GM11168 (cell line): ENCODE results near the gene NINJ1.

Experiments
- in situ Hi-C: fragments of 300-500 bp; cut with MboI; formaldehyde crosslinking; loops from one replicate; pipeline ENCODE4 v1.12.0; 2022; ENCODE audit warnings: low sequenced_read_pairs; ENCODE audit not compliant: unreplicated experiment

Gene NINJ1

GRCh38 chr9:93134015-93134739 is at the start of gene NINJ1:
TSS of gene NINJ1 (minus strand) at chr9:93134251. CDS start at chr9:93134217, 34 bp downstream.
- in situ Hi-C loops: no loop called here

GRCh38 chr9:93183131-93183662 is 49.1 kb upstream of the NINJ1 start:
- in situ Hi-C loops: no loop called here

- in situ Hi-C loops: no loop called here
Measured at GRCh38 chr9:93182572-93182971, 48.5 kb upstream of the NINJ1 start.

GRCh38 chr9:93181672-93182435 is 47.8 kb upstream of the NINJ1 start:
- in situ Hi-C loops: no loop called here

GRCh38 chr9:93180938-93181337 is 46.9 kb upstream of the NINJ1 start:
- in situ Hi-C loops: no loop called here

- in situ Hi-C loops: no loop called here
Measured at GRCh38 chr9:93178851-93179786, 45.1 kb upstream of the NINJ1 start.

- in situ Hi-C loops: no loop called here
Measured at GRCh38 chr9:93177676-93178075, 43.6 kb upstream of the NINJ1 start.

- in situ Hi-C loops: no loop called here
Measured at GRCh38 chr9:93174976-93175375, 40.9 kb upstream of the NINJ1 start.

- in situ Hi-C loops: no loop called here
Measured at GRCh38 chr9:93173365-93174051, 39.5 kb upstream of the NINJ1 start.

GRCh38 chr9:93172666-93173364 is 38.8 kb upstream of the NINJ1 start:
- in situ Hi-C loops: no loop called here

- in situ Hi-C loops: no loop called here
Measured at GRCh38 chr9:93171261-93171990, 37.4 kb upstream of the NINJ1 start.

GRCh38 chr9:93170571-93170970 is 36.5 kb upstream of the NINJ1 start:
- in situ Hi-C loops: no loop called here

GRCh38 chr9:93169444-93169843 is 35.4 kb upstream of the NINJ1 start:
- in situ Hi-C loops: no loop called here

GRCh38 chr9:93168581-93168980 is 34.5 kb upstream of the NINJ1 start:
- in situ Hi-C loops: no loop called here

- in situ Hi-C loops: no loop called here
Measured at GRCh38 chr9:93167838-93168237, 33.8 kb upstream of the NINJ1 start.

GRCh38 chr9:93167185-93167584 is 33.1 kb upstream of the NINJ1 start:
- in situ Hi-C loops: no loop called here

GRCh38 chr9:93166699-93167098 is 32.6 kb upstream of the NINJ1 start:
- in situ Hi-C loops: no loop called here

- in situ Hi-C loops: no loop called here
Measured at GRCh38 chr9:93164085-93164484, 30.0 kb upstream of the NINJ1 start.
